HG03521 (cell line): ENCODE measurements around the gene STON2.
"Not testable (repeated sequence)": the region's sequence is repeated elsewhere in the genome, so short reads cannot be mapped to it uniquely, and the experiment has no call there.

Experiments
- ATAC-seq: cut with Tn5 transposase; IDR thresholded peaks from one replicate; pipeline ENCODE4 v1.9.1; 2021; ENCODE audit warnings: mild to moderate bottlenecking, moderate library complexity; ENCODE audit not compliant: unreplicated experiment

Gene STON2

GRCh38 chr14:81400202-81400678 lies at the start of gene STON2:
Gene STON2 (minus strand): TSS chr14:81400324. CDS start chr14:81398382, 1,942 bp downstream.
- no peak for ATAC-seq

GRCh38 chr14:81449576-81449975 lies 49.5 kb upstream of the STON2 start:
- ATAC-seq: no peak

- no peak for ATAC-seq
Observed at GRCh38 chr14:81449114-81449513, 49.0 kb upstream of the STON2 start.

GRCh38 chr14:81447021-81447764 lies 47.1 kb upstream of the STON2 start:
- no peak for ATAC-seq

GRCh38 chr14:81446279-81447007 lies 46.3 kb upstream of the STON2 start:
- no peak for ATAC-seq

GRCh38 chr14:81441626-81442134 lies 41.6 kb upstream of the STON2 start:
- ATAC-seq: no peak

GRCh38 chr14:81440041-81440440 lies 39.9 kb upstream of the STON2 start:
- no peak for ATAC-seq

GRCh38 chr14:81437244-81437643 lies 37.1 kb upstream of the STON2 start:
- ATAC-seq: no peak

- peak; percentile 76 for ATAC-seq
Observed at GRCh38 chr14:81436296-81437138, 36.4 kb upstream of the STON2 start.

- peak; percentile 25 for ATAC-seq
Observed at GRCh38 chr14:81435391-81436295, 35.5 kb upstream of the STON2 start.

- ATAC-seq: no peak
Observed at GRCh38 chr14:81435048-81435390, 34.9 kb upstream of the STON2 start.

GRCh38 chr14:81434230-81434629 lies 34.1 kb upstream of the STON2 start:
- ATAC-seq: no peak

- ATAC-seq: no peak
Observed at GRCh38 chr14:81433378-81433777, 33.3 kb upstream of the STON2 start.

GRCh38 chr14:81432219-81432661 lies 32.1 kb upstream of the STON2 start:
- ATAC-seq: no peak

GRCh38 chr14:81430235-81430634 lies 30.1 kb upstream of the STON2 start:
- ATAC-seq: no peak

GRCh38 chr14:81429749-81430148 lies 29.6 kb upstream of the STON2 start:
- ATAC-seq: not testable (repeated sequence)

- no peak for ATAC-seq
Observed at GRCh38 chr14:81429028-81429427, 28.9 kb upstream of the STON2 start.

GRCh38 chr14:81427348-81428058 lies 27.4 kb upstream of the STON2 start:
- no peak for ATAC-seq

- ATAC-seq: no peak
Observed at GRCh38 chr14:81423504-81423903, 23.4 kb upstream of the STON2 start.
